CD4-positive, alpha-beta T cell treated with Interleukin-1 beta for 1 hour (primary cell): ENCODE results near the gene BNC1.
"Not testable (repeated sequence)": the region's sequence is repeated elsewhere in the genome, so short reads cannot be mapped to it uniquely, and the experiment has no call there.

Experiments used
- DNase-seq, 2 donors: peaks; one replicate each; pipeline ENCODE4 v3.0.0-alpha.2; 2020 to 2022

Gene BNC1

DNA sequence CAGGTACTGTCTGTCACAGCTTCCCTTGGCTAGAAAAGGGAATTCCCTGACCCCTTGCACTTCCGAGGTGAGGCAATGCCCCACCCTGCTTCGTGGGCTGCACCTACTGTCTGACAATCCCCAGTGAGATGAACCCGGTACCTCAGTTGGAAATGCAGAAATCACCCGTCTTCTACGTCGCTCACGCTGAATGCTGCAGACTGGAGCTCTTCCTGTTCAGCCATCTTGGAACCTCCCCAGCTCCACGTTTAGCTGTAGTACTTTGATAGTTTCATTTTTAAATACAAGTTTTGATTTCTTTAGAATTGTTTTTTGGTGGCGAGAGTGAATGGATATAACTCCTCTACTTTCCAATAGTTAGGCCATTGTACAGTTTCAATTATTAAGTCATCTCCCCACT lies 59.0 kb downstream of the BNC1 start:
- no peak for DNase-seq

- not testable (repeated sequence) for DNase-seq
Measured at GRCh38 chr15:83221781-83222180, 62.7 kb downstream of the BNC1 start.

DNA sequence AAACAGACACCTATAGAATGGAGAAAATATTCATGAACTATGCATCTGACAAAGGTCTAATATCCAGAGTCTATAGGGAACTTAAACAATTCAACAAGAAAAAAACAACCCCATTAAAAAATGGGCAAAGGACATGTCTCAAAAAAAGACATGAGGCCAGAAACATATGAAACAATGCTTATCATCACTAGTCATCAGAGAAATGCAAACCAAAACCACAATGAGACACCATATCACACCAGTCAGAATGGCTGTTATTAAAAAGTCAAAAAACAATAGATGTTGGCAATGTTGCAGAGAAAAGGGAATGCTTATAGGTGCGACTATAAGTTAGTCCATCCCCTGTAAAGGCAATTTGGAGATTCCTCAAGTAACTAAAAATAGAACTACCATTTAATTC lies 65.4 kb downstream of the BNC1 start:
- no peak for DNase-seq

- no peak for DNase-seq
Measured at GRCh38 chr15:83215306-83215705, 69.2 kb downstream of the BNC1 start.

DNA sequence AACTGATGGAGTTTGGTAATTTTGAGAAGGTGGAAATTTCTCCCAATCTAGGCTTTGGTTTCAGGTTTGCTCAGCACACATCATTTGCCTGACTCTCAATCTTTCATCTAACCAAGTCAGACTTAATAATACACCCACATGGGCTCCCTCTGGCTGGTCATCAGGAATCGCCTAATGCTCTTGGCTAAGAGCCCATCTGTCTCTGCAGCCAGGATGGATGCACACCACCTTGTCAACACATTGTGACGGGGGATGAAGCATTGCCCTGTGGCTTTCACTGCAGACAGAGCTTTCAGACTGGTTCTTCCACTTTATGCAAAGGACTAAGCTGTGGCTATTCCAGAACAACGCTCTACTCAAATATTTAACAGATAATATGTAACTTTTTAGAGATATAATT lies 73.8 kb downstream of the BNC1 start:
- DNase-seq, result no peak

GRCh38 chr15:83209333-83209732 lies 75.1 kb downstream of the BNC1 start:
- no peak for DNase-seq

- DNase-seq, result no peak
Measured at GRCh38 chr15:83208367-83208661, 76.2 kb downstream of the BNC1 start.

DNA sequence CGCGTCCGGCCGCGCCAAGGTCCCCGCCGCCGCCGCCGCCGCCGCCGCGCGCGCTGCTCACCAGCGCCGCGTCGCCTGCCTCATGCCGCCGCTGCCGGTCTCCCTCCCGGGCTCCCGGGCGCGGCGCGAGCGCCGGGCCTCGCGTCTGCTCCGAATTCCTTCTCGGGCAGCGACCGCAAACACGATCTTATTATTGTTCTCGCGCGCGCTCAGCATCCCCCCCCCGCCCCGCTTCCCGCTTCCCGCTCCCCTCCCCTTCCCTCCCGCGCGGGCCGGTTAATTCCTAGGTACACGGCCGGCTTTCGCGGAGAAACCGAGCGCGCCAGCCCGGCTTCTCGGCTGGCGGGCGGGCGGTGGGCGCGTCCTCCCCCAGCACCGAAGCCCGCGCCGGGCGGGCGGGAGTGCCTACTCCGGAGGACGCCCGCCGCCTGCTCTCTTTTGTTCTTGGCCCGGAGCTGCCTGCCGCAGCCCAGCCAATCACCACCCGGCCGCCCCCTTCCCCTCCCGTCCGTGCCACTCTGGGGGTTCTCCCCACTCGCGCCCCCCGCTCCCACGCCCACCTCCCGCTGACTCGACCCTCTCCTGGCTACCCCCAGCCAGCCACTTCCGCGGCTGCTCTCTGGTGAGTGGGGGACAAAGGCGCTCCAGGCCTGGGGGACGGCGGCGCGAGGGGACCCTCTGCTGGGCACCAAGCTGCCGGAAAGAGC lies 76.7 kb downstream of the BNC1 start, which contains the start of gene HDGFL3:
Gene HDGFL3, minus strand, starts transcription at position 164 of the 707 bp plus-strand sequence. CDS start 409 bp downstream, outside the sequence.
- DNase-seq, result peak in 1 of 2 donors; percentile 26

DNA sequence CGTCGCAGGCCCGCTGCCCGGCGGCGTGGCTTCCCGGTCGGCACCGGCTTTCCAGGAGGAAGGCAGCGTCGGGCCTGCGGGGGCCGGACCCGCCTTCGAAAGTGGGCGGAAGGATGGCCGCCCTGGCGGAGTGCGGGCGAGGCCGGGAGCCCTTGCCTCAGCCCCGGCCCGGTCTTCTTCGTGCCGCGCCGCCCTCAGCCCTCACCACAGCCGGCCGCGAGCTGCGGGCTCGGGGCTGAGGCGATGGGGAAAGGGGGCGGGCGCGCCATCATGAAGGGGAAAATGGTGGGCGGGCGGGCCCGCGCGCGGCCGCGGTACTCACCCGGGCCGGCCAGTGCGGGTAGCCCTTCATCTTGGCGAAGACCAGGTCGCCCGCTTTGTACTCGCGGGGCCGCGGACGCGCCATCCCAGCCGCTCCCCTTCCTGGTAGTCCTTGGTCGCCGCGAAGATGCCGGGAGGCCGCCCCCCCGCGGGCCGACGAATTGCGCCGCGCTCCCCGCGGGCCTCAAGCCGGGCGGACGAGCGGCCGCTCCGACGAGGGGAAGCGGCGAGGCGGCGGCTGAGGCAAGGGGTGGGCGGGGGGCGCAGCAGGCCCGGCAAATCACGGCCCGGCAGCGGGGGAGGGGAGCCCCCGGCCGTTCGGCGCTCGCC lies 77.3 kb downstream of the BNC1 start:
- peak in 1 of 2 donors; percentile 4 for DNase-seq

DNA sequence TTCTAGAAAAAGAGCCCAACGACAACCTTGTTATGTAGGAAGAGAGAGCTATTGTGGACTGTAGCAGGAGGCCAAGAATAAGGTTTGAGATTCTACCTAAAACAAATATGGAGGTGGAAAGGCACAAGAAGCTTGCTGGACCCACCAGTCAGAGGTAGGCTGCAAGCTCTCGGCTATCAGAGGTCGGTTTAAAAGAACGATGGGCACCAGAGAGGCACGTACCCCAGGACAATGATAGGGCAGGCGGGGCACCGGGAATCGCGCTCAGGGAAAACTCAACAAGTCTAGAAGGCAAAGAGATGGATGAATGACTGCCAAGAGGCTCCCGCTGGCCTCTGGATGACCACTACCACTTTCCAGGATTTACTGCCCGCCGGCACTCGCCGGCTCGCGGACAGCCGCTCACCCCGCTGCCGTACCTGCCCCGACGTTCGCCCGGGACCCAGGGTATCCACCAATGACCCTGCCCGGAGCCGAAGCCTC lies 77.9 kb downstream of the BNC1 start:
- no peak for DNase-seq
